Vagina (tissue), 2 donors: ENCODE results near the gene ASPSCR1. TPM values are rescaled to one million over a fixed set of nuclear protein-coding genes. Genes with fewer than 3 reads are reported as not detected.

ENCODE experiments used
- DNase-seq, 2 donors: peaks; one replicate each; pipeline ENCODE4 v3.0.0-alpha.2; 2017; ENCODE audit errors: extremely low spot score in 2 of 2
- H3K27ac ChIP-seq: fragments of 200-600 bp; sonication (generic); one replicate; pipeline ENCODE4 v1.5.1; 2019
- H3K27me3 ChIP-seq: fragments of 200-600 bp; sonication (generic); one replicate; pipeline ENCODE4 v1.5.1; 2019
- H3K36me3 ChIP-seq, 2 donors: fragments of 200-600 bp; sonication (generic); one replicate each; pipeline ENCODE4 v1.5.1; 2017 to 2019
- H3K4me1 ChIP-seq: fragments of 200-600 bp; sonication (generic); one replicate; pipeline ENCODE4 v1.5.1; 2019
- H3K4me3 ChIP-seq, 2 donors: fragments of 200-600 bp; sonication (generic); 1 replicate in 1 of 2; 2 replicates in 1 of 2; pipeline ENCODE4 v1.5.1; 2016 to 2019
- H3K9me3 ChIP-seq: fragments of 200-600 bp; sonication (generic); one replicate; pipeline ENCODE4 v1.5.1; 2019
- CTCF ChIP-seq, 3 experiments: fragments of 450-650 bp in 2 of 3; fragments of 200-600 bp in 1 of 3; sonication (generic) in 1 of 3; IDR thresholded peaks; one replicate each; pipeline ENCODE4 v1.5.1; 2017 to 2019; ENCODE audit warnings: antibody characterized with exemption in 3 of 3, mild to moderate bottlenecking in 2 of 3, moderate library complexity in 2 of 3
- POLR2A ChIP-seq, 2 donors: fragments of 450-650 bp; IDR thresholded peaks; one replicate each; pipeline ENCODE4 v1.6.1; 2017; ENCODE audit warnings: antibody characterized with exemption in 2 of 2, mild to moderate bottlenecking in 2 of 2, moderate library complexity in 2 of 2
- POLR2AphosphoS5 ChIP-seq, 2 donors: sonication (generic); formaldehyde crosslinking; IDR thresholded peaks; one replicate each; pipeline ENCODE4 v1.9.0; 2017; ENCODE audit warnings: antibody characterized with exemption in 2 of 2, mild to moderate bottlenecking in 2 of 2, low read depth in 1 of 2; ENCODE audit not compliant: insufficient read depth in 1 of 2
- intact Hi-C: fragments of 100-400 bp; cut with DNase I; formaldehyde crosslinking; loops from one replicate; pipeline ENCODE4 v1.15.1; 2023
- total RNA-seq: library from RNA; depleted of rRNA; stranded (reverse); fragments of >200 nt; gene quantifications from one replicate; pipeline ENCODE4 v1.2.3, GENCODE V29; 2016

Gene ASPSCR1
- total RNA-seq, 1 donor from 2014 or later, result 31.2 TPM

- no peak for TF ChIP-seq CTCF (IDR thresholded peaks at IDR 0.05)
- no peak for DNase-seq
- H3K4me3 ChIP-seq, result peak overlapping the region; percentile 72 to 97
- peaks cover 39% of the 10 kb centered on the region for H3K4me1 ChIP-seq
- H3K9me3 ChIP-seq, result no peaks in the 10 kb centered on the region
- intact Hi-C loops, result no loop called here
- no peak overlapping the region for H3K27ac ChIP-seq
- H3K27me3 ChIP-seq, result no peaks in the 10 kb centered on the region
- H3K36me3 ChIP-seq, result peaks cover 0 to 43% of the 10 kb centered on the region in 2 donors
Observed at GRCh38 chr17:82050152-82050760, 72.8 kb downstream of the ASPSCR1 start.

- Histone ChIP-seq H3K4me3 (peak overlapping the region; percentile 72 to 97), H3K27me3 (no peaks in the 10 kb centered on the region), H3K9me3 (no peaks in the 10 kb centered on the region), H3K36me3 (peaks cover 0 to 50% of the 10 kb centered on the region in 2 donors), H3K27ac (peak overlapping the region; percentile 74), H3K4me1 (peaks cover 39% of the 10 kb centered on the region)
- no peak for DNase-seq
- intact Hi-C loops, result no loop called here
- TF ChIP-seq CTCF (IDR thresholded peaks at IDR 0.05) (no peak), POLR2AphosphoS5 (IDR thresholded peaks at IDR 0.05; ENCODE audit: insufficient read depth in 1 of 2, low read depth in 1 of 2) (no peak), POLR2A (IDR thresholded peaks at IDR 0.05) (no peak)
Observed at GRCh38 chr17:82050761-82051641, 73.6 kb downstream of the ASPSCR1 start.

- H3K4me1 ChIP-seq, result peaks cover 39% of the 10 kb centered on the region
- H3K36me3 ChIP-seq, result peaks cover 0 to 57% of the 10 kb centered on the region in 2 donors
- TF ChIP-seq POLR2AphosphoS5 (IDR thresholded peaks at IDR 0.05; ENCODE audit: insufficient read depth in 1 of 2, low read depth in 1 of 2), result no peak
- TF ChIP-seq POLR2A (IDR thresholded peaks at IDR 0.05), result no peak
- TF ChIP-seq CTCF (IDR thresholded peaks at IDR 0.05), result no peak
- H3K27me3 ChIP-seq, result no peaks in the 10 kb centered on the region
- H3K27ac ChIP-seq, result peak within 1 kb of the TSS; percentile 74
- DNase-seq, result no peak
- H3K4me3 ChIP-seq, result peak within 1 kb of the TSS; percentile 72 to 97
- intact Hi-C loops, result no loop called here
- H3K9me3 ChIP-seq, result no peaks in the 10 kb centered on the region
Observed at GRCh38 chr17:82051776-82052637, 74.6 kb downstream of the ASPSCR1 start, which contains the start of the genes GPS1 and RFNG. Gene GPS1, plus strand, starts transcription at chr17:82051898. Its CDS starts 34 bp downstream, at chr17:82051932. Gene RFNG, minus strand, starts transcription at chr17:82051811. Its CDS starts 45 bp downstream, at chr17:82051766.

- Histone ChIP-seq H3K9me3 (no peaks in the 10 kb centered on the region), H3K27ac (peak overlapping the region; percentile 38), H3K27me3 (no peaks in the 10 kb centered on the region), H3K36me3 (peaks cover 0 to 57% of the 10 kb centered on the region in 2 donors), H3K4me1 (peaks cover 39% of the 10 kb centered on the region), H3K4me3 (peak overlapping the region; percentile 72 to 97)
- TF ChIP-seq POLR2AphosphoS5 (IDR thresholded peaks at IDR 0.05; ENCODE audit: insufficient read depth in 1 of 2, low read depth in 1 of 2), result no peak
- DNase-seq, result no peak
- intact Hi-C loops, result no loop called here
Observed at GRCh38 chr17:82052638-82053059, 75.2 kb downstream of the ASPSCR1 start.

GRCh38 chr17:82053130-82053529, 75.7 kb downstream of the ASPSCR1 start:
- H3K27ac ChIP-seq, result no peak overlapping the region
- H3K27me3 ChIP-seq, result no peaks in the 10 kb centered on the region
- peak overlapping the region in 1 of 2 donors; percentile 72 for H3K4me3 ChIP-seq
- H3K36me3 ChIP-seq, result peaks cover 0 to 57% of the 10 kb centered on the region in 2 donors
- no peak for TF ChIP-seq POLR2A (IDR thresholded peaks at IDR 0.05)
- no peak for TF ChIP-seq POLR2AphosphoS5 (IDR thresholded peaks at IDR 0.05; ENCODE audit: insufficient read depth in 1 of 2, low read depth in 1 of 2)
- TF ChIP-seq CTCF (IDR thresholded peaks at IDR 0.05), result no peak
- intact Hi-C loops, result no loop called here
- peaks cover 39% of the 10 kb centered on the region for H3K4me1 ChIP-seq
- no peak for DNase-seq
- no peaks in the 10 kb centered on the region for H3K9me3 ChIP-seq
